Aorta (tissue), 5 donors: ENCODE data around the gene ADAP1. TPM values are rescaled to one million over a fixed set of nuclear protein-coding genes. Genes with fewer than 3 reads are reported as not detected.
"Not testable (repeated sequence)": the region's sequence is repeated elsewhere in the genome, so short reads cannot be mapped to it uniquely, and the experiment has no call there.

Source experiments
- ATAC-seq: fragments of 200-7000 bp; cut with Tn5 transposase; one replicate; pipeline ENCODE4 v1.9.1; 2022; ENCODE audit warnings: moderate library complexity; ENCODE audit not compliant: low FRiP score
- DNase-seq, 2 donors: peaks; one replicate each; pipeline ENCODE4 v3.0.0-alpha.2; 2020
- H3K27ac ChIP-seq, 2 donors: one replicate each; pipeline ENCODE4 v1.5.1; 2013; ENCODE audit warnings: low read length in 2 of 2, mild to moderate bottlenecking in 2 of 2, moderate library complexity in 2 of 2, control low read depth in 1 of 2, inconsistent platforms in 1 of 2, low read depth in 1 of 2
- H3K27me3 ChIP-seq, 2 donors: one replicate each; pipeline ENCODE4 v1.6.1; 2013; ENCODE audit warnings: control low read depth in 1 of 2, low read length in 1 of 2, mild to moderate bottlenecking in 1 of 2, moderate library complexity in 1 of 2; ENCODE audit not compliant: insufficient read depth in 2 of 2, control insufficient read depth in 1 of 2
- H3K36me3 ChIP-seq, 2 donors: one replicate each; pipeline ENCODE4 v1.6.1; 2013; ENCODE audit warnings: control low read depth in 1 of 2, low read length in 1 of 2, mild to moderate bottlenecking in 1 of 2; ENCODE audit not compliant: insufficient read depth in 2 of 2, control insufficient read depth in 1 of 2
- H3K4me1 ChIP-seq, 2 donors: one replicate each; pipeline ENCODE4 v1.6.1; 2013; ENCODE audit warnings: low read length in 2 of 2, control low read depth in 1 of 2, mild to moderate bottlenecking in 1 of 2, moderate library complexity in 1 of 2; ENCODE audit not compliant: insufficient read depth in 2 of 2, control insufficient read depth in 1 of 2
- H3K4me3 ChIP-seq, 2 donors: one replicate each; pipeline ENCODE4 v1.5.1; 2013; ENCODE audit warnings: low read length in 2 of 2, control low read depth in 1 of 2, mild to moderate bottlenecking in 1 of 2
- H3K9me3 ChIP-seq: one replicate; pipeline ENCODE4 v1.6.1; 2013; ENCODE audit warnings: mild to moderate bottlenecking, low read length; ENCODE audit not compliant: control insufficient read depth
- WGBS, 2 donors: extraction: QIAGEN DNeasy Blood & Tissue Kit; methylation state at CpG; one replicate each; pipeline ENCODE4 v1.1.7; 2013; 5-methylcytosine and 5-hydroxymethylcytosine counted together
- intact Hi-C, 2 donors: fragments of 100-400 bp; cut with DNase I; formaldehyde crosslinking; loops; one replicate each; pipeline versions ENCODE4 v1.14.2 to v1.15.0; 2022
- polyA plus RNA-seq, 2 donors: library from polyadenylated mRNA; stranded (reverse); fragments of 200-250 nt; gene quantifications; one replicate each; pipeline ENCODE4 v1.2.3, GENCODE V29; 2013
- total RNA-seq, 2 donors: library from RNA; stranded (reverse); fragmentation: NEBNext Ultra II Directional; extraction: Animal tissue kit (Norgen Biotek cat#: 25700); gene quantifications; one replicate each; pipeline ENCODE4 v1.2.1, GENCODE V29; 2021
- donor health status: healthy with polysubstance abuse.
- donor health status: Bipolar disorder and iron deficiency.
- donor health status: DM: no; HTN: no; CAD: no.
- donor health status: DM: no; HTN: no; CAD: no.
- donor health status: DM: yes; HTN: yes; CAD: no.

ADAP1 gene
- total and polyA plus RNA-seq, 4 donors = 4.3 to 16.9 (median 11.4) TPM

DNA sequence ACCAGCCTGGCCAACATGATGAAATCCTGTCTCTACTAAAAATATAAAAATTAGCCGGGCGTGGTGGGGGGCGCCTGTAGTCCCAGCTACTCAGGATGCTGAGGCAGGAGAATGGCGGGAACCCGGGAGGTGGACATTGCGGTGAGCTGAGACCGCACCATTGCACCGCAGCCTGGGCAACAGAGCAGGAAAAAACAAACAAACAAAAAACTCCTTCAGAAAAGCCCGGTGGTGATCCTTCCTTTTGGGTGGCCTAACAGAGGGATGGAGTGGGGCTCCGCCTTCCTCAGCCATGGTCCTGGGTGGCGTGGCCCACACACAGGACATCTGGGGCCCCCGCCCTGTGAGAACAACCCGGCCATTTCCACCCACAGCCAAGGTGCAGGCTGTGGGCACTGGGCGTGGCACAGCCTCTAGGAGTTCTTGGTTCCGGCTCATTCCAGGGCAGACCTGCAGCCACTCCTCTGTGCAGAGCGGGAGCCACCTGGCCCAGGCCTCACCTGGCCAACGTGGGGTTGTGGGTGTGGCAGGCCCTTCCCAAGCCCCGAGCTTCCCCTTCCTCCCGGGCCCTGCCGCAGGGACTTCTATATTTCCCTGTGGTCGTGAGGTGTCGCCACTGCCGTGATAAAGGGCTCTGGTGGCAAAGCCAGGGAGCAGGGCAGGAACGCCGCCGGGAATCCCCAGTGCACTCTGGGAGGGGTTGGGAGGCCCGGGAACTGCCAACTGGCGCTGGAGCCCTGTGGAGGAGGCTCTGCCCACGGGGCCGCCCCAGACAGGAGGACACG lies 40.6 kb downstream of the ADAP1 start:
- WGBS, 2 donors = 73 to 76% methylated on average over 31 of the region's 31 CpGs
- Histone ChIP-seq H3K36me3 (no peaks in the 10 kb centered on the region), H3K4me1 (no peaks in the 10 kb centered on the region), H3K4me3 (no peak overlapping the region), H3K27ac (no peak overlapping the region), H3K27me3 (no peaks in the 10 kb centered on the region), H3K9me3 (no peaks in the 10 kb centered on the region)
- ATAC-seq (no peak), DNase-seq (no peak)
- intact Hi-C loops = loop anchor here in 1 of 2 donors (5.0 kb wide), 1 partner anchor 38 kb away; the partner anchor contains the start of gene ADAP1

DNA sequence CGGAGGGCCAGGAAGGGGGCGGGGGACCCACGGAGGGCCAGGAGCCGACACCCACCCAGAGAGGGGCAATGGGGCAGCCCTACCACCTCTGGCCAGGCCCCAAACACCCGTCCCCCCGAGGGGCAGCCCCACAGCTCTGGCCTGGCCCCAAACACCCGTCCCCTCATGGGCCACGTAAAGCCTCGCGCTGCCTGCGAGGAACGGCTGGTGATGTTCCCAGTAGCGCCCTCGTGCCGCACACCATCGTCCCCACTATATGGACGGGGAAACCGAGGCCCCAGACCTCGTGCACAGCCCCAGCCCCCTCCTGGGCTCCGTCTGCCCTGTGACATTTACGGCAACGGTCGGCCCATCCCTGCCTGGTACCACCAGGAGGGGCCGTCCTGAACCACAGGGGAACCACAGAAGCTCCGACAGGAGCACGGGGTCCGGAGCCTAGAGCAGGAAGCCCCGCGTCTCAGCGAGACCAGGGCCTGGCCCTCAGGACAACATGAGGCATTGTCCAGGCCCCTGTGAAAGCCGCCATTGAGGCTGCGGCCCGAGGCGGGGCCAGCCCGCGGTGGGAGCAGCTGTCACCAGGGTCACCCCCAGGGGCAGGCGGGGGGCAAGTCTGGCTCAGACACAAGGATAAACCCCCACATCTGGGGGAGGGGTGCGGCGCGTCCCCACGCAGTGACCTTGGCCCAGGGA lies 42.5 kb downstream of the ADAP1 start:
- intact Hi-C loops = loop anchor here in 1 of 2 donors (5.0 kb wide), 1 partner anchor 40 kb away; the partner anchor contains the start of gene ADAP1
- no peak overlapping the region for H3K4me3 ChIP-seq
- ATAC-seq (no peak), DNase-seq (no peak)
- H3K27ac ChIP-seq = no peak overlapping the region
- WGBS, 2 donors = 92 to 97% methylated on average over 34 to 41 of the region's 41 CpGs
- H3K27me3 ChIP-seq = no peaks in the 10 kb centered on the region
- no peaks in the 10 kb centered on the region for H3K4me1 ChIP-seq
- H3K9me3 ChIP-seq = no peaks in the 10 kb centered on the region
- no peaks in the 10 kb centered on the region for H3K36me3 ChIP-seq

DNA sequence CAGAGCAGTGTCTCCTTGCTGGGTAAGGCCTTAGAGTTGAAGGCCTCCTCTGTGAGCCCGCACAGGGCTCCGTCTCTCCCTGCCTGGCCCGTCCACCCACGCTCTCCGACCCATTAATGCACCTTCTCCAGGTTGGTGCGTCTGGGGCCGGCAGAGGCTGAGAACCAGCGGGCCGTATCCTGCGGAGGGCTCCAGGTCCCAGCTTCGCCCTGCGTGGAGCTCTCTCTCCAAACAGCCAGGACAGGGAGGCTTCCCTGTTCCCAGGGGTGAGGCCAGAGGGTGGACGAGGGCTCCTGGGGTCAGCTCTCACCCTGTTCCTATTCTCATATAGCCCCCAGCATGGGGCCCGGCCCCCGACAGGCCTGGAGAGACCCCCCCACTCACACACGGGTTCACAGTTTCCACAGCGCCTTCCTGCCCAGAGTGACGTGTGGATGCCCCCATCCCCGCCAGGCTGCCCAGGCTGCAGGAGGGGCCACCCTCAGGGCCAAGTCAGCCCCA lies 43.5 kb downstream of the ADAP1 start:
- Histone ChIP-seq H3K27ac (no peak overlapping the region), H3K9me3 (no peaks in the 10 kb centered on the region), H3K36me3 (no peaks in the 10 kb centered on the region), H3K4me3 (no peak overlapping the region), H3K4me1 (no peaks in the 10 kb centered on the region), H3K27me3 (no peaks in the 10 kb centered on the region)
- WGBS, 2 donors = 89 to 90% methylated on average over 19 of the region's 19 CpGs
- ATAC-seq = no peak
- no peak for DNase-seq
- intact Hi-C loops = loop anchor here in 1 of 2 donors (5.0 kb wide), 1 partner anchor 41 kb away; the partner anchor contains the start of gene ADAP1

DNA sequence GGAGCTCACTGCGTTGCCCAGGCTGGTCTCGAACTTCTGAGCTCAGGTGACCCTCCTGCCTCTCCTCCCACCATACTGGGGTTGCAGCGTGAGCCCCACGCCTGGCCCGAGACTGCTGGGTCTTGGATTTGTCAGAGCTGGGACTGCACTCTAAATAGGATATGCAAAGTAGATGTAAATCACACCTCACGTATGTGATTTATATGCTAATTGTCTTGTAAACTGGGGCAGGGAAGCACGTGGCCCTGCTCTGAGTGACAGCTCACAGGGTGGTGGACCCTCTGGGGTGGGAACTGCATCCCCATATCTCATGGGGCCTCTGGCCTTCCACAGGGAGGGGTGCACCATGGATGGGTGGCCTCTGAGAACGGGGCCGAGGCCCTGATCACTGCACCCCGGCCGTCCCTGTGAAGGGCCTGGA lies 44.0 kb downstream of the ADAP1 start:
- H3K4me3 ChIP-seq = no peak overlapping the region
- DNase-seq = no peak
- intact Hi-C loops = loop anchor here in 1 of 2 donors (5.0 kb wide), 1 partner anchor 42 kb away; the partner anchor contains the start of gene ADAP1
- H3K27ac ChIP-seq = no peak overlapping the region
- H3K36me3 ChIP-seq = no peaks in the 10 kb centered on the region
- H3K9me3 ChIP-seq = no peaks in the 10 kb centered on the region
- H3K4me1 ChIP-seq = no peaks in the 10 kb centered on the region
- 86 to 92% methylated on average over 11 of the region's 11 CpGs for WGBS, 2 donors
- no peak for ATAC-seq
- no peaks in the 10 kb centered on the region for H3K27me3 ChIP-seq

DNA sequence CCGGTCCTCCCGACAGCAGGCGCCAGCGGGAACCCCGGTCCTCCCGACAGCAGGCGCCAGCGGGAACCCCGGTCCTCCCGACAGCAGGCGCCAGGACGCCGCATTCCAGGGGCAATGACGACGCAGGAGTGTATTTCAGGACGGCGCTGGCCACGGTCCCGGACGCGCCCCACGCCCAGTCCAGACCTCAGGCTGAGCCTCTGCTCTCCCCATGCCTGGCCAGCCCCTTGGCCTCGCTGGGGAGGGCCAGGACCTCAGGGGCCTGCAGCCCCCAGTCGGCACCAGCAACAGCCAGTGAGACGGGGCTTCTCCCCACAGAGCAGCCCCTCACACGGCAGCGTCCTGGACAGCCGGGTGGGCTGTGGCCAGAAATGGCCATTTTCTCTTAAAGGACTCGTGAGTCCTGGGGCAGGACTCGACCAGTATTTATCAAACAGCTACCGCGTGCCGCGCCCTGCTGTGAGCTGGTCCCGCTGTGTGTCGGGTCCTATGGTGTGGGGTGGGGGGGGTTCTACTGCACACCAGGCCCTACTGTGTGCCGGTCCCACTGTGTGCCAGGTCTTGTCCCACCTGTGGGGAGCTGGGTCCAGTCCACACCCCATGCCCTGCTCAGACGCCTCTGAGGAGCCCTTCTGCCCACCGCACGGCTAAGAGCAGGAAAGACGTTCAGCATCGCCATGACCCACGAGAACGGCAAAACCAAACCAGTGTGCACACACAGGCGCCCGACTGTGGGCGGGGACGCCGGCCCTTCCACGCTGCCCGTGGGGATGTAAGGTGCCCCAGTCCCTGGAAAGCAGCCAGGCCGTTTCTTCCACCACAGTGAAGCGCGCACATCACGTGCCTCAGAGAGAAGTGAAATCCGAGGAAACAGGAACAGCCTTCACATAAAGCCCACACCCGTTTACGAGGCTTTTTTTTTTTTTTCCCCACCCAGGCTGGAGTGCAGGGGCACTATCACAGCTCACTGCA lies 44.8 kb downstream of the ADAP1 start:
- 41 to 45% methylated on average over 52 to 57 of the region's 58 CpGs for WGBS, 2 donors
- no peaks in the 10 kb centered on the region for H3K4me1 ChIP-seq

DNA sequence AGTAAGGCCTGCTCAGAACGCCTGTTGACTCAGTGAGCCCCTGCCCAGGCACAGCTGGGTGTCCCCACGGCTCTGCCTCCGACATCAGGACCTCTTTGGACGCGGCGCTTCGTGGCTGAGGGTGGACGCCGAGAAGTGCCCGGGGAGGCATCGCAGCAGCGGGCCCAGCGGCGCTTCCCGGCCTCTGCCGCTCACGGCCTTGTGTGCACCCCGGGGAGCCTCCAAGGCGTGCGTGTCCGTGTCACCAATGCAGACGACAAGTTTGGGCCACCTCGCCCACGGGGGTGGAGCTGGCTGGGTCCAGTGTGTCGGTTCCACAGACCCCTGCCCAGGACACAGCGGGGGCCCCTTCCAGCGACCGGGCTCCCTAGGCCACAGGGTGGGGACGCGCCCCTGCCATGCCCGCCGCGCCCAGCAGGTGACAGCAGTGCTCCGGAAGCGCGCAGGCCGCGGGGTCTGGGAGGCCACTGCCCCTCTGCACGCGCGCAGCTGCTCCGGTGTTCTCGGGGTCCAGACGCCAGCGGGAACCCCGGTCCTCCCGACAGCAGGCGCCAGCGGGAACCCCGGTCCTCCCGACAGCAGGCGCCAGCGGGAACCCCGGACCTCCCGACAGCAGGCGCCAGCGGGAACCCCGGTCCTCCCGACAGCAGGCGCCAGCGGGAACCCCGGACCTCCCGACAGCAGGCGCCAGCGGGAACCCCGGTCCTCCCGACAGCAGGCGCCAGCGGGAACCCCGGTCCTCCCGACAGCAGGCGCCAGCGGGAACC lies 45.7 kb downstream of the ADAP1 start:
- WGBS, 2 donors = 23 to 28% methylated on average over 59 to 66 of the region's 73 CpGs
- H3K36me3 ChIP-seq, H3K4me3 ChIP-seq, H3K9me3 ChIP-seq, H3K4me1 ChIP-seq, intact Hi-C loops, H3K27me3 ChIP-seq, H3K27ac ChIP-seq: not testable (repeated sequence)
- ATAC-seq (peak; percentile 83), DNase-seq (peak; percentile 76 to 92)

More for the DNA sequence above, 44.8 kb downstream of the ADAP1 start:
- ATAC-seq (peak; percentile 62), DNase-seq (peak; percentile 89 to 93)
- intact Hi-C loops = loop anchor here in 1 of 2 donors (5.0 kb wide), 1 partner anchor 43 kb away; the partner anchor contains the start of gene ADAP1
- H3K9me3 ChIP-seq = no peaks in the 10 kb centered on the region
- no peak overlapping the region for H3K4me3 ChIP-seq
- H3K36me3 ChIP-seq = no peaks in the 10 kb centered on the region
- H3K27me3 ChIP-seq = no peaks in the 10 kb centered on the region
- H3K27ac ChIP-seq = no peak overlapping the region

DNA sequence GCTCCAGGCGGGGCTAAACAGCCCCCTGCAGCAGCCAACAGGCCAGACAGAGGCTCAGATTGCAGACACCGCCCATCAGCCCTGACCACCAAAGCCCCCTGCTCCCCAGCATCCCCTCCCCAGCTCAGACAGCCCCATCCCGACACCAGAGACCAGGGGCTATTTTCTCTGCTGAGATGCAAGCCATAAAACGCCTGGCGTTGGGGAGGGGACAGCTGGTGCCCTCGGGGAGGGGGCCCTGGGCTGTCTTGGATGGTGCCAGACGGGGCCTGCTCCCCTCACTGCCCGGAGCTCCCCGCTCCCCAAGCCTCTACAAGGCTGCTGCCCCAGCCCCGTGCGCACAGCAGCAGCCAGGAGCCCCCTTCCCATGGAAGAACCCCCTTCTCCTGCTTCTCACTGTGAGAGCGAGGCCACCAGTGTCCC lies 46.3 kb downstream of the ADAP1 start:
- ATAC-seq = peak; percentile 12

More for the DNA sequence above, 46.3 kb downstream of the ADAP1 start:
- H3K27me3 ChIP-seq = no peaks in the 10 kb centered on the region
- no peak for DNase-seq
- intact Hi-C loops = no loop called here
- H3K4me3 ChIP-seq = no peak overlapping the region
- H3K36me3 ChIP-seq = no peaks in the 10 kb centered on the region
- H3K9me3 ChIP-seq = no peaks in the 10 kb centered on the region
- H3K27ac ChIP-seq = no peak overlapping the region
- WGBS, 2 donors = 90 to 95% methylated on average over 12 of the region's 12 CpGs
- H3K4me1 ChIP-seq = no peaks in the 10 kb centered on the region
